Progenitor cell of endocrine pancreas (in vitro differentiated cells): ENCODE measurements around the gene PAX7. TPM values are rescaled to one million over a fixed set of nuclear protein-coding genes. Genes with fewer than 3 reads are reported as not detected.

Source experiments
- DNase-seq: peaks from one replicate; pipeline ENCODE4 v3.0.0; 2021; ENCODE audit warnings: low spot score; ENCODE audit not compliant: unreplicated experiment
- H3K27ac Mint-ChIP-seq: 2 replicates; pipeline ENCODE4 v1.8.0; 2021; ENCODE audit warnings: mild to moderate bottlenecking, moderate library complexity, mixed read lengths
- H3K27me3 Mint-ChIP-seq: 2 replicates; pipeline ENCODE4 v1.8.0; 2021; ENCODE audit warnings: mixed read lengths
- H3K36me3 Mint-ChIP-seq: 2 replicates; pipeline ENCODE4 v1.8.0; 2022; ENCODE audit warnings: mixed read lengths; ENCODE audit not compliant: insufficient read depth
- H3K4me1 Mint-ChIP-seq: 2 replicates; pipeline ENCODE4 v1.8.0; 2021; ENCODE audit warnings: low read depth, mixed read lengths
- H3K4me3 Mint-ChIP-seq: 2 replicates; pipeline ENCODE4 v1.8.0; 2021; ENCODE audit warnings: low read depth, mild to moderate bottlenecking, moderate library complexity, mixed read lengths
- H3K9me3 Mint-ChIP-seq: 2 replicates; pipeline ENCODE4 v1.8.0; 2021; ENCODE audit warnings: low read depth, mixed read lengths
- total RNA-seq: library from RNA; stranded (reverse); gene quantifications from 2 replicates; pipeline ENCODE4 v1.2.1, GENCODE V29; 2021
- TF ChIP-seq, protein P1 (sequence below): fragments of 200-600 bp; sonication (generic); IDR thresholded peaks from one replicate; pipeline ENCODE4 v1.5.0; 2021; ENCODE audit warnings: antibody characterized with exemption, mild to moderate bottlenecking; ENCODE audit not compliant: unreplicated experiment

PAX7 gene
- total RNA-seq, 1 donor from 2014 or later: not detected

DNA sequence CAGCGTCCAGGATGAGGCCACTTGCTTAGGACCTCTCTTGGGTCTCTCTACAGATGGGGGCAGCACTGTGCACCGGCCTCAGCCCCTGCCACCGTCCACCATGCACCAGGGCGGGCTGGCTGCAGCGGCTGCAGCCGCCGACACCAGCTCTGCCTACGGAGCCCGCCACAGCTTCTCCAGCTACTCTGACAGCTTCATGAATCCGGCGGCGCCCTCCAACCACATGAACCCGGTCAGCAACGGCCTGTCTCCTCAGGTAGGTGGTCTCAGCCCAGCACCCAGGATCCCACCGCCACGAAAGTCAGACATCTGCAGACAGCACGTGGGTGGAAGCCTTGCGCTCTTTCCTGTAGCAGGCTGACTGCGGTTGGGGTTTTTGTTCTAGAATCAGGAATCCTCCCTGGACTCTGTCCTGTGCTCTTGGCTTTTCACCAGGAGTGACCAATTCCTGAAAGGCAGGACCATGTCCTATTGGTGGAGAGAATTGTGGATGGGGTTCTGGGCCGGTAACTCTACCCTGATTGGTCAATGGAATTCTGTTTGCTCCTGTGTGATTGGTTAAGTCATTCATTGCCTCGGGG lies 72.5 kb downstream of the PAX7 start:
- H3K27me3 Mint-ChIP-seq: peaks cover 67% of the 10 kb centered on the region
- no peaks in the 10 kb centered on the region for H3K4me1 Mint-ChIP-seq
- H3K4me3 Mint-ChIP-seq: no peak overlapping the region
- H3K27ac Mint-ChIP-seq: no peak overlapping the region
- TF ChIP-seq, protein P1, sequence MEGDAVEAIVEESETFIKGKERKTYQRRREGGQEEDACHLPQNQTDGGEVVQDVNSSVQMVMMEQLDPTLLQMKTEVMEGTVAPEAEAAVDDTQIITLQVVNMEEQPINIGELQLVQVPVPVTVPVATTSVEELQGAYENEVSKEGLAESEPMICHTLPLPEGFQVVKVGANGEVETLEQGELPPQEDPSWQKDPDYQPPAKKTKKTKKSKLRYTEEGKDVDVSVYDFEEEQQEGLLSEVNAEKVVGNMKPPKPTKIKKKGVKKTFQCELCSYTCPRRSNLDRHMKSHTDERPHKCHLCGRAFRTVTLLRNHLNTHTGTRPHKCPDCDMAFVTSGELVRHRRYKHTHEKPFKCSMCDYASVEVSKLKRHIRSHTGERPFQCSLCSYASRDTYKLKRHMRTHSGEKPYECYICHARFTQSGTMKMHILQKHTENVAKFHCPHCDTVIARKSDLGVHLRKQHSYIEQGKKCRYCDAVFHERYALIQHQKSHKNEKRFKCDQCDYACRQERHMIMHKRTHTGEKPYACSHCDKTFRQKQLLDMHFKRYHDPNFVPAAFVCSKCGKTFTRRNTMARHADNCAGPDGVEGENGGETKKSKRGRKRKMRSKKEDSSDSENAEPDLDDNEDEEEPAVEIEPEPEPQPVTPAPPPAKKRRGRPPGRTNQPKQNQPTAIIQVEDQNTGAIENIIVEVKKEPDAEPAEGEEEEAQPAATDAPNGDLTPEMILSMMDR: peak; percentile 30
- H3K36me3 Mint-ChIP-seq: no peaks in the 10 kb centered on the region
- H3K9me3 Mint-ChIP-seq: no peaks in the 10 kb centered on the region
- DNase-seq: no peak

DNA sequence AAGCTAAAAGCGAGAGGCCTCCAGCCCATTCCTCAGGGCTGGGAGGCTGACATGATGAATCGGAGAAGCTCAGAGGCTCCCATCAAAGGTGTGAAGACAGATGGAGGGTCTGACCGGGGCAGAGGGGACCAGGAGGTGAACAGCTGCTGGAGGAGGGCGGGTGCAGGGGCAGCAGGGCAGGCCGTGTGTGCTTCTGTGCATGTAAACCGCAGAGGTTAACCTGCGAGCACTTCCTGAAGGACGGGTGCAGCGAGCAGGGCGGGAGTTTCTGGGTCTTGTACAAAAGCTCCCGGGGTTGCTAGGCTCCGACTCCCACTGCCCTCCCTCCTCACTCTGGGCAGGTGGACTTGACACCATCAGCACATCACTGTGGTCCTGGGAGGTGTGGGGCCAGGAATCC lies 75.2 kb downstream of the PAX7 start:
- Mint-ChIP-seq H3K4me1 (no peaks in the 10 kb centered on the region), H3K27me3 (peaks cover 71% of the 10 kb centered on the region)
- no peak for DNase-seq

DNA sequence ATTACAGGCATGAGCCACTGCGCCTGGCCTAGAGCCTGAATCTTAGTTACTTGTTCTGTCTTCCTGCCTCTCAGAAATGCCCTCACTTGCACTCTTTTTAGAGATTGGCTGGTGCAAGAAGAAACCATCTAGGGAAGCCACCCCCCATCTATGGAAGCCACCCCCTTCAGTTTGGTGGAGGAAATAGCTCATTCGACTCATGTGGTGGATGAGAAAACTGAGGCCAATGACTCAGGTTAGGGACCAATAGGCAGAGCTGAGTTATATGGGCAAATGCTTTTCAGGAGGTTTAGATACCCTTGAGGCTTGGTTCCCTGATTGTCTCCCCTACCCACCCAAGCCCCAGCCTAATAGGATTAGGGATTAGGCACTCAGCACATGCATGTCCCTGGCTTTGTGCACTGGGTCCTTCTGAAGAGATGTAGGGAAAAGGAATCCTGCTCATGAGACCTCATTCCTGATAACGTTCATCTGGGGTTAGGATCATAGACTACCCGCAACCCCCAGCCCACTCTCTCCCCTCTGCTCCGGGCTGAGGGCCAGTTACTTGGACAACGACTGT lies 77.1 kb downstream of the PAX7 start:
- no peaks in the 10 kb centered on the region for H3K4me1 Mint-ChIP-seq
- H3K36me3 Mint-ChIP-seq: no peaks in the 10 kb centered on the region
- no peaks in the 10 kb centered on the region for H3K9me3 Mint-ChIP-seq
- H3K27ac Mint-ChIP-seq: no peak overlapping the region
- H3K27me3 Mint-ChIP-seq: peaks cover 78% of the 10 kb centered on the region
- no peak overlapping the region for H3K4me3 Mint-ChIP-seq
- DNase-seq: no peak
- TF ChIP-seq, protein P1: no peak

More for the DNA sequence above, 75.2 kb downstream of the PAX7 start:
- H3K9me3 Mint-ChIP-seq: no peaks in the 10 kb centered on the region
- no peaks in the 10 kb centered on the region for H3K36me3 Mint-ChIP-seq
- TF ChIP-seq, protein P1: no peak
- H3K4me3 Mint-ChIP-seq: no peak overlapping the region
- no peak overlapping the region for H3K27ac Mint-ChIP-seq

DNA sequence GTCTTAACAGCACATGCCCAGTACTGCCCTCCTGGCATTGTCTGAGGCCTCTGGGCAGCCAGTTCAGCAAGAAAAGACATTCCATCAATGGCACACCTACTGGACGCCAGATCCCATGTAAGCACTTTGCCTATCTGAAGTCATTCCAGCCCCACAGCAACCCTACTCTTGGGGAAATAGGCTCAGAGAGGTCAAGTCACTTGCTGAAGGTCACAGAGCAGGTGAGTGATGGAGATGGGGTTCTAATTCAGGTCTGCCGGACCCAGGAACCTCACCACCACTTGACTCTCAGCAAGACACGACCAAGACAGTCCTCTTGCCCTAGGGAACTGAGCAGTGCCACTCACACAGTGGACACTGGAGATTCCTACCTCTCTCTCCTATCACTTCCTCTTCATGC lies 79.4 kb downstream of the PAX7 start:
- H3K4me1 Mint-ChIP-seq: no peaks in the 10 kb centered on the region
- TF ChIP-seq, protein P1: no peak
- no peak overlapping the region for H3K27ac Mint-ChIP-seq

DNA sequence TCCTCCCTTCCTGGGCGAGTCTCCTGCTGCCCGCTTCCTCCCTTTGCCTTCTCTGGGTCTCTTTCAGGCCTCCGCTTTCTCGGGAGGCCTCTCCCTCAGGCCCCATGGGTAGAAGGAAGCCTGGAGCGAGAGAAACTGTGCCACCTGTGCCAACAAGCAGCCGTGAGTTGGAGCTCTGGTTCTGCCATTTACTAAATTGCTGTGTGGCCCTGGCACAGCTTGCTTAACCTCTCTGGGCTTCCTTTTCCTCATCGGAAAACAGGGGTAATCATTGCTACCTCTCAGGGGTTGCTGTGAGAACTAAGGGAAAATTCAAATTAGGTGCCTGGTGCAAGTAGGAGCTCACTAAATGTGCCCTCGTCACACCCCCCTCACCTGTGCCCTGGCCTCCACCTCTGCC lies 80.4 kb downstream of the PAX7 start:
- peaks cover 80% of the 10 kb centered on the region for H3K27me3 Mint-ChIP-seq
- no peak overlapping the region for H3K4me3 Mint-ChIP-seq
- no peaks in the 10 kb centered on the region for H3K9me3 Mint-ChIP-seq
- no peaks in the 10 kb centered on the region for H3K4me1 Mint-ChIP-seq
- no peak for DNase-seq
- no peak overlapping the region for H3K27ac Mint-ChIP-seq
- no peaks in the 10 kb centered on the region for H3K36me3 Mint-ChIP-seq
- TF ChIP-seq, protein P1: no peak

More for the DNA sequence above, 79.4 kb downstream of the PAX7 start:
- H3K9me3 Mint-ChIP-seq: no peaks in the 10 kb centered on the region
- peaks cover 78% of the 10 kb centered on the region for H3K27me3 Mint-ChIP-seq
- no peak for DNase-seq
- no peak overlapping the region for H3K4me3 Mint-ChIP-seq
- H3K36me3 Mint-ChIP-seq: no peaks in the 10 kb centered on the region
